GDM1 (cell line): ENCODE measurements around the gene LDHA.

Experiments used
- DNase-seq: peaks from one replicate; lab custom pipeline; 2025; lab: John Stamatoyannopoulos, UW

Gene LDHA

DNA sequence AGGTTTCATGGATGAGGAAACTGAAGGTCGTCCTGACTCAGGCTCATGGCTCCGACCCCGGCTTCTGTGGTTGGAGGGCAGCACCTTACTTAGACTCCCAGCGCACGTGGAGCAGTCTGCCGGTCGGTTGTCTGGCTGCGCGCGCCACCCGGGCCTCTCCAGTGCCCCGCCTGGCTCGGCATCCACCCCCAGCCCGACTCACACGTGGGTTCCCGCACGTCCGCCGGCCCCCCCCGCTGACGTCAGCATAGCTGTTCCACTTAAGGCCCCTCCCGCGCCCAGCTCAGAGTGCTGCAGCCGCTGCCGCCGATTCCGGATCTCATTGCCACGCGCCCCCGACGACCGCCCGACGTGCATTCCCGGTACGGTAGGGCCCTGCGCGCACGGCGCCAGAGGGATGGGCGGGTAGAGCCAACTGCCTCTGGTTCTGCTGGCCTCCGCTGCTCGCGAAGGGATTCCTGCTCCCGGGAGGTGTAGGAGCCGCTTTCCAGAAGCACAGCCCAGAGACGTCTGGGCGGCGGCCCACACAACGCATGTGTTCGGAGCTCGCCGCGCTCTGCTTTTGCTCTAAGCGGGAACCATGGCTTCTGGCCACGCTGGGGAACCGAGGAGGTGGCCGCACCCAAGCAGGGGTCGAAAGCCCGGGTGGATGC lies at the start of gene LDHA:
LDHA (plus strand) TSS at position 289 of the 653 bp plus-strand sequence. CDS start 2,280 bp downstream, outside the sequence.
- peak; percentile 94 for DNase-seq

DNA sequence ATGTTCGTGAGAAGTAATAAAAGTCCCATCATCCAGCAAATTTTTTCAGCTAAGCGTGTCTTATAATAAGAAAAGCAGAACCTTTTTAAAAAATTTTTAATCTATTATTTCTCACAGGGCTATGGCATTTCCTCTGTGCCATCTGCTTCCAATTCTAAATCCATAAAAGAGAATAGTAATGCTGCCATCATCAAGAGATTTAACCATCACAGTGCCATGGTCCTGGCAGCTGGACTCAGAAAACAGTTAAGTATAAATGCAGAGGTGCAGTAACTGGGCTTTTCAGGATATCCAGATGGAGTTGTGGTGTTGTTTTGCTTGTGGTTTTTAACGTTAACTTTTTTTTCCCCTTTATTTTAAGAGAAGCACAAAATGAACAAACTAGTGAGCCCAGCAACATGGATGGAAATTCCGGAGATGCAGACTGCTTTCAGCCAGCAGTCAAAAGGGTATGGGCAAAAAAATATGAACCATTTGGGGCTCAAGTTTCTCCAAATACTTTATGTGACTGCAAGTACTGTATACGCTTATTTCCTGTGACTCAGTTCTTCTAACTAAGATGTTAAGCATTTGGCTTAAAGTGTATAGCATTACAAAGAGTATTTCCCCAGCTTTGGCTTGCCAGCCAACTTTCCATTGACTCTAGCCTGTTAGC lies 46.8 kb upstream of the LDHA start:
- no peak for DNase-seq

DNA sequence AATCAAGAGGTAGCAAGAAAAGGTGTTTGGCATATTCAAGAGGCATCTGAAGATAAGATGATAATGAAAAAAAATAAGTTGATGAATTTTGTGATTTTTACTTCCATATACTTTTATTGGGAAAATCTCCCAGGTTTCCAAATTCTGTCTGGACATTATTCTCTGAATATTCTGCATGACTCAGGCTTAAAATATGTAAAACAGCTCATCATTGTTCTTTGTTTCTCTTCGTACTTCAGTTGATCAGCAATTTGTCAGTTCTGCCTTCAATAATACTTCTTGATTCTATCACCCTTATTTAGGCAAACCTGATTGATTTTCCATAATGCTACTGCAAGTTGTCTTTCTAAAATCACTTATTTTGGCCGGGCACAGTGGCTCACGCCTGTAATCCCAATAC lies 41.8 kb upstream of the LDHA start:
- DNase-seq: no peak

DNA sequence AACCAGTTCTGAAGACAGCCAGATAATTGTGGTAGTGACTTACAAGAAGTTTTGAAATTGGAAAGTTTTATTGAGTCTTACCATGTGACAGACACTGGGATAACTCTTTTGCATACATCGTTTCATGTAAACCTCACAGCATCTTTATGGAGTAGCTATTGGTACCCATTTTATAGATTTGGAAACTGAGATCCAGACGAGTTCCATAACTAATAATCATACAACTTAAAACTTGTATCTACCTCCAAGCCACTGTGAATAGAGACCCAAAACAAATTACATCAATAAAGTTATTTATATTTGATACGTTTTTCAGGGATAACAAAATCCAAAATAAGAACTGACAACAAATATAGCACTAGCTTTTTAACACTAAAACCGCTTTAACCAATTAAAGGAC lies 35.7 kb upstream of the LDHA start:
- DNase-seq: no peak

DNA sequence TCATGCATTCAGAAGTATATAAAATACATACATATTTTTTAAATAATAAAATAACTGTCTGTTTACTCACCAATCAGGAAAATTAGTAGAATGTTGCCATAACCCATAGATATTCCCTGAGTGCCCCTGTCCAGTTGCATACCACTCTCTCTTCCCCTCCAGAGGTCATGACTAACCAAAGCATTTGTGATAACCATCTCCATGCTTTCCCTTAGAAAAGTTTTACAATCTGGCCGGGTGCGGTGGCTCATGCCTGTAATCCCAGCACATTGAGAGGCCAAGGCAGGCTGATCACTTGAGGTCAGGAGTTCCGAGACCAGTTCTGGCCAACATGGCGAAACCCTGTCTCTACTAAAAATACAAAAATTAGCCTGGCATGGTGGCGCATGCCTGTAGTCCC lies 33.2 kb upstream of the LDHA start:
- no peak for DNase-seq

DNA sequence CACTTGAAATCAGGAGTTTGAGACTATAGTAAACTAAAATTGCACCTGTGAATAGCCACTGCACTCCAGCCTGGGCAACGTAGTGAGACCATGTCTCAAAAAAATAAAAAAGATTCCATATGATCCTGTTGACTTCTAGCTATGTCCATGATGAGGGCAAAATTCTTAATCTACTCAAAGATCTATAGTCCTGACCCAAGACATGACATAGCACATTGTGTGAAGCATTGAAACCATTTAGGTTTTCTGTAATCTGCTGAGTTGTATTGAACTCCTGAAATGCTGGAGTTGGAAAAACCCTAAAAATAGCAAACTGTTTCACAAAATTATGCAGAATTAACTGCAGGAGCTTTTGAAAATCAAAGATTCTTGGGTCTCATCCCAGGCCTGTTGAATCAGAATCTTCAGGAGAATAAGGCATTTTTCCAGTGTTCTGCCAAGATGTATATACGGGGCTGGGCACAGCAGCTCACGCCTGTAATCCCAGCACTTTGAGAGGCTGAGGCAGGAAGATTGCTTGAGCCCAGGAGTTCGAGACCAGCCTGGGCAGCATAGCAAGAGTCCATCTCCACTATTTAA lies 29.8 kb upstream of the LDHA start:
- DNase-seq: no peak

DNA sequence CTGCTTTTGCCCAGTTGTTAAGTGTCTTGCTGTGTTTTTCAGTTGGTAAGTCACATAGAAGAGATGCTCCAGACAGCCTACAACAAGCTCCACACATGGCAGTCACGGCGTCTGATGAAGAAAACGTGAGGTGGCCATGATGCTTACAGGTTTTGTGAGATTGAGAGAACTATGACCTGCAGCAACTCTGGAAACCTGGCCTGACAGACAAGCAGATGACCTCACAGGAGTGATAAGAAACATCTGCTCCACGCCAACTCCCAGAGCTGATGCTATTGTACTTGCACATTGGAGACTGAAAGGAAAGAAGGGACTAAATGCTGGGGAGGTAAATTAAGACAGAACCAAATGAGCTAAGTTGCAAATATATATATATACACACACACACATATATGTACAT lies 28.6 kb upstream of the LDHA start:
- DNase-seq: no peak

DNA sequence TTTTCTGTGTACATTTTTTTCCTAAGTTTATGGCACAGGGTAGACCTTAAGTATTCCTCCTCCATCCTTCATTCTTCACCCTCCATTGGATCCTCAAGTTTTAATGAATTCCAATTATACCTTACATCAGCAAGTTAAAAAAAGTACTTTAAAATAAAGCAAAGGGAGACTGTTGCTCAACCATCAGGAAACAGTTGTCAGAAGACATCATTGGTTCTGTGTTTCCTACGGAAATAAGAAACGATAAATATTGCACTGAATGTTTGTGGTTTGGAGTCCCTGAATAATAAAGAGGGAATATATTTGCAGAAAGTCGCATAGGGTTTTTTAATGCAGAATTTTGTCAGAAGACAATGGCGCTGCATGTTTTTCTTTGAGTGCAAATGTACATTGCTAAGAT lies 28.1 kb upstream of the LDHA start:
- DNase-seq: no peak

DNA sequence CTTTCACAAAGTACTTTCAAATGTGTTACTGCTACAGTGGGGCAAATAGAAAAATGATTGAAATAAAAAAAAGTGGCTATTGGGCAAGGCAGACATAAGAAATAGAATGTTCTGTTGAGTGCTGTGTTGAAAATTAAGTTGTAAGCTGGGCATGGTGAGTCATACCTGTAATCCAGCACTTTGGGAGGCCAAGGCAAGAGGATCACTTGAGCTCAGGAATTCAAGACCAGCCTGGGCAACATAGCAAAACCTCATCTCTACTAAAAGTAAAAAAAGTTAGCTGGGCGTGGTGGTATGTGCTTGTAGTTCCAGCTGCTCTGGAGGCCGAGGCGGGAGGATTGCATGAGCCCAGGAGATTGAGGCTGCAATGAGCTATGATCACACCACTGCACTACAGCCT lies 26.9 kb upstream of the LDHA start:
- DNase-seq: no peak

DNA sequence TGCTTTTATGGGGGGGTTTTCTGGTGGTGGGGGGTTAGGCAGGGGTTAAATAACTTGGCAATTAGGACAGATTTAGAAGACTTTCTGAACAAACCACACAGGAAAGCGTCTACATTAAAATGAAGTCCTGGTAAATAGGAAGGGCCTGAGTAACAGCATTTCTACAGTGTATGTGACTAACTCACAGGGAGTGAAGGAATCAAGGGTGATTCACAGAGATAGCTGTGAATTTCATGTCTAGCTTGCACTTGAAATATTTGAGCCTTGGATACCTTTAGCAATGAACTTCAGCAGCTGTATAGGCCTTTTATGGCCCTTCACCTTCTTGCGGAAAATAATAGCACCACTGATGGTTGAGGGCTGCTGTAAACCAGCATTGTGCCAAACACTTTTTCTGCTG lies 26.1 kb upstream of the LDHA start:
- no peak for DNase-seq

DNA sequence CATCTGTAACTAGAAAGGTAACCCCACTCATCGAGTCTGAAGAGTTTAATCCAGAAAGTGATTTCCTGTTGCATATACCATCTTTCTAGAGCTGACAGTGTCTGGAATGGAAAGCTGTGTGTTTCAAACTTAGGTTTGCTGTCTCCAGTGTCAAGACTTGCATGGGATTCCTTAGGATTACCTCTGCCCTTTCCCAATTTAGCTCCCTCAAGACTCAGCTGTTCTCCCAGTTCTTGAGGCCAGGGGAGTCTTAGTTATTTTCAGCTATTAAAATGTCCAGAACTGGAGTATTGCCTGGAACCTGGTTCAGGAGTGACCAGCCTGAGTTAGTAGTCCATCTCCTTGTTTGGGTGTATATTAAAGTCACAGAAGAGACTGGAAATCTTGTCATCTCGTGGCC lies 25.0 kb upstream of the LDHA start:
- no peak for DNase-seq

DNA sequence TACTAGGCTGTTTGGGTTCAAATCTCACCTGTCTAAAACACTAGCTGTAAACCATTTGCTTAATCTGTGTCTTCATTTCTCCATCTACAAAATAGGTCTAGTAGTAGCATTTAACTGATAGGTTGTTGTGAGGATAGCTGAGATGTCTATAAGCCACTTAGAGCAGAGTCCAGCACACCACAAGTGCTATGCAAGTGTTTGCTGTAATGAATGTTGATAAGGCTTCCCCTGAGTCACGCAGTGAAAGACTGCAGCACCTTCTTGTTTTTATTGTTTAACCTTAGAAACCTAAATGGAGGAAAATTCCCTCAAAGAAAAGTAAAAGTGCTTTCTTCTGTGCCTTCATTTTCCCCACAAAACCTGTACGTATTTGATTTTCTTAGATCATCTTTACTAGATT lies 23.1 kb upstream of the LDHA start:
- DNase-seq: no peak

DNA sequence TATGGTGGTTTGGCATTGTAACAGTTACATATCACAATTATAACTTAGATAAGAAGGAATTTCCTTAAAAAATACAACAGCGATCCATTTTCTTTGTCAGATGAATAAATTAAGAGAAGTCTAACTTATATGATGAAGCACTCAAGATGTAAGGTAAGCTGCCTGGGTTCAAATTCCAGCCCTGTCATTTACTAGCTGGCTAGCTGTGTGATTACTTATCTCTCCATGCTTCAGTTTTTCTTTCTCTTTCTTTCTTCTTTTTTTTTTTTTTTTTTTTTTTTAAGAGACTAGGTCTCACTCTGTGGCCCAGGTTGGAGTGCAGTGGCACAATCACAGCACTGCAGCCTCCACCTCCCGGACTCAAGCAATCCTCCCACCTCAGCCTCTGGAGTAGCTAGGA lies 22.2 kb upstream of the LDHA start:
- DNase-seq: no peak

DNA sequence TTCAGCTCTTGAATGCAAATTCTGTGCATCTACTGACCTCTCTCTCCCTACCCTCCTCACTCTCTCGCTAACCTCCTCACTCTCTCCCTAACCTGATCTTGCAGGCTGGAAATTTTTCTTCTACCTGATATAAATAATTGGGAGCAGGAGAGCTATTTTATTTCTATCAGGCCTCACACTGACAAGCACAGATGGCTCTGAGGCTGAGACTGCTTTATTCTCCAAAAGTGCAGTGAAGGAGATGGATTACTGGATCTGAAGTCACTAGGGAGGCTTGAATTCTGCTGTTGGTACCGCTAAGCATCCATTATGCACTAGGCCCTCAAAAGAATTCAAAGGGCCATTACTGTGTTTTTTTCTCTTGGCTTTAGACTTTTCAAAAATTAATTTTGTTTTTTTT lies 19.4 kb upstream of the LDHA start:
- DNase-seq: no peak

DNA sequence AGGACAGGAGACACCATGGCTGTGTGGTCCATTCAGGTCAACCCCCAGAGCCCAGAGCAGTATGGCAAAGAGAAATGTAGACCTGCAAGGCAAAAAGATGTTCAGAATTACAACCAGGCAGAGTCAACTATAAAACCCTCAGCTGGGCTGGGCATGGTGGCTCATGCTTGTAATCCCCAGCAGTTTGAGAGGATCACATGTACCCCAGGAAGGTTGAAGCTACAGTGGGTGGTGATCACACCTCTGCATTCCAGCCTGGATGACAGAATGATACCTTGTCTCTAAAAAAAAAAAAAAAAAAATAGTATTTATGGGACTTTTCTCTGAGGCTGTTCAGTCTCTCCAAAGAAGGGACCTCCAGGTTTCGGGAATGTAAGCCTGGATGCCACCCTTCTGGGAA lies 18.4 kb upstream of the LDHA start:
- no peak for DNase-seq

DNA sequence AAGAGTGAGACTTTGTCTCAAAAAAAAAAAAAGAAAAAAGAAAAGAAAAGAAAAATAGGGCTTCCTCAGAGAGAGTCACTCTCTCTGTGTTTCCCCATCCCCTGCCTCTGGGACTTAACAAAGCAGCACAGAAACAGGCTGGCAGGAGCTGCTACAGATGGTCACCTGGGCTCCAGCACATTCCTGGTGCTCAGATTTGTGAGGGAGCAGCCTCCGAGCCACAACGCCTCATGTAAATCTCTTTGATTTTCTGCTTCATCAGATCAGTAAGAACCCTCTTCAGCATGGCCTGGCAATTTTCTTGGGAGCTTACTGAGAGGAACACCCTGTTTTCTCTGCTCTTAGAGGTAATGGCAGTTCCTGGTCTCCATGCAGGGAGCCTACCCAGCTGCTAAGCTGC lies 15.2 kb upstream of the LDHA start:
- no peak for DNase-seq

DNA sequence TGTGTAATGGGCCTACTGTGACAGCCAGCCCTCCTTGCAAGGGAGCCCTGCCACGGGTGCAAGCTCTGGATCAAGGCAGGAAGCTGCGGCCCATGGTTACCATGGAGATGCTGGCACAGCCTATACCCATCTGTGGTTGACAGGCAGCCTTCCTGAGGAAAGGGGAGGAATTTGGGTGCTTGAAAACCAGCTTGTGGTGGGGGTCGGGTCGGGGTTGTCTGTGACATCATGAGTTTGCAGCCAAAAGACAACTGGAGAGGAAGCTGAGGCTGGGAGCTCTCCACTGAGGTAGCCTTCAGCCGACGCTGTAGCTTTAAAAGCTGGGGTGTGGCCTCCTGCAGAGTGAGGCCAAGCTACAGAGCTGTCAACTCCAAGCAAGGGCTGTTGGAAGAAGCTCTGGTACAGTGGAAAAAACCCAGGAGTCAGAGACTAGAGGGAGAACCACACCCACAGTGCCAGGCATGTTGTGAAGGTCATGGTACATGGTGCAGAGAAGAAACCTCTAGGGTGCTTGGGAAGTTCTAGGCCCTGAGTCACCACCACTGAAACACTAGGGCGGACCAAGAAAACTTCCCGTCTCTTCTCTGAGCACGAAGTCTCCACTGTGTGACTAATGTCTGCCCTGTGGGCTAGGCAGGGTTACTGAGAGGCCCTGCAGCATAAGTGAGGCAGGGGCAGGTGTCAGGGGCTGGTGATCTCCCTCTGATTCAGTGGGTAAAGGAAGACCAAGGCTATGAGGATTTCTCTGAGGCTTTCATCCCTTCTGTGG lies 10.8 kb upstream of the LDHA start:
- DNase-seq: peak; percentile 98

DNA sequence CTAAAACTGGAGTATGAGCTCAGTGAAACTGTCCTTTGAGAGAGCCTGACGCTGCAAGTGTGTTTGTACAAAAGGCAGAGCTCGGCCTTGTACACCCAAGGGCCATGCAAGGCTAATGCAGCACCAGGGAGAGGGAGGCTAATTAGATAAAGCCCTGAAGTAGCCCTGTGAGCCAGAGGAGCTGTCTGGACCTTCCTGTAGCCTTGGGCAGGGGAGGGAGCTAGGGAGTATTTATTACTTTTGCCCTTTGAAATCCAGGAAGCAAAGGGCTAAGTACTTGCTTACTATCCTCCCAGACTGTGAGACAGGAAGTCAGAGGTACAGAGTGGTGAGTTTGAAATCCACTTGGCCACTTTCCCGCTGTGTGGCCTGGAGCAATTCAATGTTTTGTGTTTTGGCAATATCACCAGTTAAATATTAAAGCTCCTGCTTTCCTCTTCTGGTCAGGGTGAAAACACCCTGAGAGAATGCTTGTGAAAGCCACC lies 10.2 kb upstream of the LDHA start:
- DNase-seq: no peak

DNA sequence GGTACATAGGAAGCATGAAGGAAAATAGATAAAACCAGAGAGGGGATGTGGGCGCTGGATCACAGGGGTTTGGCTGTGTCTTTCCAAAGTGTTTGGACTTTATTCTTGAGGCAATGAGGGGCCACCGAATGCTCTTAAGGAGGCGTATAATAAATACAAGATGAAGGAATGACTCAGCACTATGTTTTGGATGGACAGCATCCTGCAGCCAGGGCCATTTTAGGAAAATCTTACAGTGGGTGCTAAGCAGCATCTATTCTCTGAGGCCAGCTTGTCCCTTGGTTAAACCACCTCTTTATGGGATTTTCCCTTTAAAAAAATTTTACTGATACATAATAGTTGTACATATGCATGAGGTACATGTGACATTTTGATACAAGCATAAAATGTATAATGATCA lies 4.3 kb upstream of the LDHA start:
- no peak for DNase-seq

DNA sequence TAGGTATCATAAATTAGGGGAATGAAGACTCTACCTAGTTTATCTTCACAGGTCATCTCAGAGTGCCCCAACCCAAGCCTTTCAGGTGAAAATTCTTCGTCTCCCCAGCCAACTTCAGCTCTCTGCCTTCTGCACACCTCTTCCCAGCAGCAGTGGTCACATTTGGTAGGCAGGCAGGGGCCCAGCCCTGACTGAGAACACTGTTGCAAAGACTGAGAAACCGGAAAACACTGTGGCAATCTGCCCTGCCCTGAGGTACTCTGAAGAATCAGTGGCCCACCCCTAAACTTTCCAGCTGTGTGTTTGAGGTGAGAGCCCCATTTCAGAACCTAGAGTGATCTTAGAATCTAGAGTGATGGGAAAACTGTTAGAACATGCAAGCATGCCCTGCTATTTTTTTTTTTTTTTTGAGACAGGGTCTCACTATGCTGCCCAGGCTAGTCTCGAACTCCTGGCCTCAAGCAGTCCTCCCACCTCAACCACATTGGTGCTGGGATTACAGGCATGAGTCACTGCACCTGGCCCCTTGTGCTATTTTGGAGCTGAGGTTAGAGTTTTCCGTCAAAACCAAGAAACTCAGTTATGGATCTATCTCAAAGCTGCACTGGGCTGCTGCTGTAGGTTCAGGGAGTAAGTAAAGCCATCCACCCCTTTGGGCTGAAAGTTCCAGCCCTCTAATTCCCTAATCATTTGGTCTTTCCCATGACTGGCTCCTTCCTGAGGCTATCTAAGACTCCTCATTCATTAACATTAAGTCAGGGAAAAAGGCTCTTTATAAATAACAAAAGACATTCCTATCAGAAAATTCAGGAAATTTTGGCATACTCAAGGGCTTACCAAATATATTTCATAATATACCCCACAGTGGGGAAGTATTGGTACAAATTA lies 1.7 kb upstream of the LDHA start:
- no peak for DNase-seq

DNA sequence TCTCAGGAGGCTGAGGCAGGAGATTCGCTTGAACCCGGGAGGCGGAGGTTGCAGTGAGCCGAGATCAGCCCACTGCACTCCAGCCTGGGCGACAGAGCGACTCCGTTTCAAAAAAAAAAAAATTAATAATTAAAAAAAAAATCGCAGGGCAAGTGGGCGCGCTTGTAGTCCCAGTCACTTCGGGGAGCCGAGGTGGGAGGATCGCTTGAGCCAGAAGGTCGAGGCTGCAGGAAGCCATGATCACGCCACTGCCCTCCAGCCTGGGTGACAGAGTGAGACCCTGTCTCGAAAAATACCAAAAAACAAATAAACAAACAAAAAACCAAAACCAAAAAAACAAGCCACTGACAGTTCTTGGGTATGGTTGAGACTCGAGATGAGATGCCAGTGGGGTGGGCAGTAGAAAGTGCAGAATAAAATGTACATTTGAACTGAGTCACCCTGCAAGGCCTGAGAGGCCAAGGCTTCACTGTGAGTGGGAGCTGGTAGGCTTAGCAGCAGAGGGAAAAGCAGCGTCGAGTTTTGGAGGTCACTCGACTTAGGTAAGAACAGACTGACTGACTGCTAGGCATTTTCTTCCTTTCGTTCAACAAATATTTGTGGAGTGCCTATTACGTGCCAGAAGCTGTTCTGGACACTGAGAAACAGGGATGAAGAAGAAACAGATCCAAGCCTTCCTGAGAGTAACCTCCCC lies 635 bp upstream of the LDHA start:
- DNase-seq: no peak
